NCI-H1417 (cell line): ENCODE measurements around the gene FOXO3.

Experiments used
- DNase-seq, 3 experiments: peaks; one replicate each; lab custom pipeline; 2025; lab: John Stamatoyannopoulos, UW

The FOXO3 gene

GRCh38 chr6:108594640-108595039 is 33.9 kb downstream of the FOXO3 start:
- DNase-seq = no peak

GRCh38 chr6:108596956-108597355 is 36.2 kb downstream of the FOXO3 start:
- DNase-seq = no peak

- DNase-seq = peak in 1 of 3 experiments; percentile 29
Measured at GRCh38 chr6:108597572-108598304, 37.0 kb downstream of the FOXO3 start.

GRCh38 chr6:108598305-108598863 is 37.7 kb downstream of the FOXO3 start:
- no peak for DNase-seq

- DNase-seq = no peak
Measured at GRCh38 chr6:108604156-108604555, 43.4 kb downstream of the FOXO3 start.

- no peak for DNase-seq
Measured at GRCh38 chr6:108606250-108606690, 45.6 kb downstream of the FOXO3 start.

- DNase-seq = no peak
Measured at GRCh38 chr6:108608453-108609275, 47.9 kb downstream of the FOXO3 start.

- no peak for DNase-seq
Measured at GRCh38 chr6:108609276-108609769, 48.6 kb downstream of the FOXO3 start.

GRCh38 chr6:108610270-108610839 is 49.6 kb downstream of the FOXO3 start:
- no peak for DNase-seq

- DNase-seq = no peak
Measured at GRCh38 chr6:108610957-108611586, 50.4 kb downstream of the FOXO3 start.

- DNase-seq = no peak
Measured at GRCh38 chr6:108612852-108613251, 52.1 kb downstream of the FOXO3 start.

- DNase-seq = no peak
Measured at GRCh38 chr6:108616544-108616943, 55.8 kb downstream of the FOXO3 start.

GRCh38 chr6:108616973-108617372 is 56.3 kb downstream of the FOXO3 start:
- DNase-seq = no peak

GRCh38 chr6:108618623-108619152 is 58.0 kb downstream of the FOXO3 start:
- no peak for DNase-seq

GRCh38 chr6:108619431-108620197 is 58.9 kb downstream of the FOXO3 start:
- no peak for DNase-seq

- DNase-seq = no peak
Measured at GRCh38 chr6:108621117-108621516, 60.4 kb downstream of the FOXO3 start.

GRCh38 chr6:108622641-108623298 is 62.1 kb downstream of the FOXO3 start:
- DNase-seq = no peak

GRCh38 chr6:108623995-108624394 is 63.3 kb downstream of the FOXO3 start:
- no peak for DNase-seq

GRCh38 chr6:108625581-108625980 is 64.9 kb downstream of the FOXO3 start:
- no peak for DNase-seq

GRCh38 chr6:108626777-108627176 is 66.1 kb downstream of the FOXO3 start:
- no peak for DNase-seq
